TTC549 (cell line): ENCODE measurements around the gene SLC25A42.
"Not testable (repeated sequence)": the region's sequence is repeated elsewhere in the genome, so short reads cannot be mapped to it uniquely, and the experiment has no call there.

Experiments
- FAIRE-seq: peaks from 2 replicates; lab custom pipeline; 2012; peaks lifted over from hg19 to GRCh38; lab: Jason Lieb, UNC

The SLC25A42 gene

GRCh38 chr19:19106938-19107337 lies 43.1 kb downstream of the SLC25A42 start:
- not testable (repeated sequence) for FAIRE-seq

GRCh38 chr19:19107654-19108053 lies 43.9 kb downstream of the SLC25A42 start:
- FAIRE-seq, result no peak

- FAIRE-seq, result no peak
These were observed 45.8 kb downstream of the SLC25A42 start for GRCh38 chr19:19109601-19110000.

GRCh38 chr19:19110410-19111135 lies 46.8 kb downstream of the SLC25A42 start:
- no peak for FAIRE-seq

- FAIRE-seq, result no peak
These were observed 47.5 kb downstream of the SLC25A42 start for GRCh38 chr19:19111136-19111835.

- FAIRE-seq, result no peak
These were observed 48.3 kb downstream of the SLC25A42 start for GRCh38 chr19:19111967-19112580.

- FAIRE-seq, result no peak
These were observed 49.3 kb downstream of the SLC25A42 start for GRCh38 chr19:19113040-19113626.

- FAIRE-seq, result no peak
These were observed 52.2 kb downstream of the SLC25A42 start for GRCh38 chr19:19115954-19116353.

GRCh38 chr19:19119325-19120237 lies 55.8 kb downstream of the SLC25A42 start:
- FAIRE-seq, result no peak

GRCh38 chr19:19120308-19121231 lies 56.8 kb downstream of the SLC25A42 start:
- FAIRE-seq, result no peak

GRCh38 chr19:19121371-19121770 lies 57.6 kb downstream of the SLC25A42 start:
- no peak for FAIRE-seq

- no peak for FAIRE-seq
These were observed 59.1 kb downstream of the SLC25A42 start for GRCh38 chr19:19122902-19123301.

- no peak for FAIRE-seq
These were observed 59.6 kb downstream of the SLC25A42 start for GRCh38 chr19:19123386-19123785.

GRCh38 chr19:19126102-19126501 lies 62.3 kb downstream of the SLC25A42 start:
- FAIRE-seq, result no peak

- FAIRE-seq, result no peak
These were observed 68.2 kb downstream of the SLC25A42 start for GRCh38 chr19:19131989-19132388.

GRCh38 chr19:19132912-19133311 lies 69.1 kb downstream of the SLC25A42 start:
- FAIRE-seq, result no peak

GRCh38 chr19:19133985-19134384 lies 70.2 kb downstream of the SLC25A42 start:
- FAIRE-seq, result no peak

- no peak for FAIRE-seq
These were observed 70.9 kb downstream of the SLC25A42 start for GRCh38 chr19:19134687-19135158.

GRCh38 chr19:19135713-19136112 lies 71.9 kb downstream of the SLC25A42 start:
- not testable (repeated sequence) for FAIRE-seq

- FAIRE-seq, result no peak
These were observed 73.8 kb downstream of the SLC25A42 start for GRCh38 chr19:19137556-19138108.
